HG03565 (cell line): ENCODE data around the gene SNRPD1.
"Not testable (repeated sequence)": the region's sequence is repeated elsewhere in the genome, so short reads cannot be mapped to it uniquely, and the experiment has no call there.

Experiments
- ATAC-seq: cut with Tn5 transposase; IDR thresholded peaks from one replicate; pipeline ENCODE4 v1.9.1; 2021; ENCODE audit warnings: mild to moderate bottlenecking, moderate library complexity; ENCODE audit not compliant: unreplicated experiment

SNRPD1 gene

GRCh38 chr18:21634588-21635199, 22.6 kb downstream of the SNRPD1 start:
- ATAC-seq: no peak

GRCh38 chr18:21636769-21637168, 24.7 kb downstream of the SNRPD1 start:
- no peak for ATAC-seq

GRCh38 chr18:21638822-21639221, 26.7 kb downstream of the SNRPD1 start:
- no peak for ATAC-seq

GRCh38 chr18:21640375-21640774, 28.3 kb downstream of the SNRPD1 start:
- ATAC-seq: not testable (repeated sequence)

GRCh38 chr18:21650311-21650710, 38.2 kb downstream of the SNRPD1 start:
- ATAC-seq: no peak

GRCh38 chr18:21652073-21652472, 40.0 kb downstream of the SNRPD1 start:
- ATAC-seq: no peak

- ATAC-seq: no peak
These were observed 41.2 kb downstream of the SNRPD1 start for GRCh38 chr18:21653361-21653760.

GRCh38 chr18:21656402-21656801, 44.3 kb downstream of the SNRPD1 start:
- ATAC-seq: no peak

- no peak for ATAC-seq
These were observed 48.0 kb downstream of the SNRPD1 start for GRCh38 chr18:21660078-21660477.

- no peak for ATAC-seq
These were observed 50.5 kb downstream of the SNRPD1 start for GRCh38 chr18:21662581-21662980.

- ATAC-seq: no peak
These were observed 51.5 kb downstream of the SNRPD1 start for GRCh38 chr18:21663578-21663977.

- ATAC-seq: no peak
These were observed 52.0 kb downstream of the SNRPD1 start for GRCh38 chr18:21664069-21664468.

GRCh38 chr18:21669736-21670285, 57.7 kb downstream of the SNRPD1 start:
- no peak for ATAC-seq

GRCh38 chr18:21672521-21673267, 60.6 kb downstream of the SNRPD1 start:
- ATAC-seq: no peak

GRCh38 chr18:21675354-21675753, 63.2 kb downstream of the SNRPD1 start:
- ATAC-seq: not testable (repeated sequence)

- no peak for ATAC-seq
These were observed 66.7 kb downstream of the SNRPD1 start for GRCh38 chr18:21678859-21679258.

- no peak for ATAC-seq
These were observed 68.0 kb downstream of the SNRPD1 start for GRCh38 chr18:21680161-21680560.

GRCh38 chr18:21682371-21683051, 70.4 kb downstream of the SNRPD1 start:
- no peak for ATAC-seq
